ENCODE measurements around the gene TENM4. TPM values are rescaled to one million over a fixed set of nuclear protein-coding genes. Genes with fewer than 3 reads are reported as not detected.

TENM4 gene
- polyA plus RNA-seq, 3 donors, result 0.31 to 1.7 TPM; not detected in 1

DNA sequence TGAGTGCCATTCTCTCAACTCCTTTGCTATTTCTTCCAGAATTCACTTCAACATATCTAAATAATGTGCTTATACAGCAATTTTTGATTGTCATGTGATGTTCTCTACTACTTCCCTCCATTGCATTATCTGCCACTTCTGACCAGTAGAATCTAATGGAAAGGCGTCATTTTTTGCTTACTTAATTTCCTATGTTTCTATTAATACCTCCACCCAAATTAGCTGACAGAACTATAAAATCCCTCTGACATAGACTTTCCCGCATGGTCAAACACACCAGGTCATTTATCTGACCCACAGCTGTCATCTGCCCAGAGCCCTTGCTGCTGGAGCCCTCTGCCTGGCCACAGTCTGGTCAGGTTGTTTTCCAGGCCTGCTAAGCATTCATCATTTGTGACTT lies 607.6 kb downstream of the TENM4 start:
- H3K79me2 ChIP-seq (ENCODE audit: insufficient read depth, low read length), result no peaks in the 10 kb centered on the region
- Mint-ChIP-seq H3K9me3 (peaks cover 0 to 1% (median 0%) of the 10 kb centered on the region in 7 donors), H3K27ac (peak overlapping the region in 6 of 7 donors; percentile 3 to 91 (median 54)), H3K4me1 (peaks cover 20% of the 10 kb centered on the region), H3K27me3 (ENCODE audit: low read depth in 3 of 3) (peaks cover 0 to 4% (median 3%) of the 10 kb centered on the region in 3 donors), H3K36me3 (peaks cover 0 to 6% of the 10 kb centered on the region in 2 donors), H3K4me3 (peak overlapping the region in 1 of 2 donors; percentile 71)
- H2AFZ ChIP-seq (ENCODE audit: insufficient read depth, low read depth, low read length, poor library complexity, severe bottlenecking), result no peak overlapping the region
- H3K9ac ChIP-seq (ENCODE audit: insufficient read depth, low read length, poor library complexity, severe bottlenecking), result no peak overlapping the region
- H3K27ac ChIP-seq (ENCODE audit: low read depth in 1 of 2, low read length in 2 of 2), result peak overlapping the region in 1 of 2 donors; percentile 23
- no peak overlapping the region for H3K4me3 ChIP-seq (replicated peaks in 1 of 3; ENCODE audit: low read depth in 2 of 3, low read length in 3 of 3)
- no peaks in the 10 kb centered on the region for H3K36me3 ChIP-seq (replicated peaks in 1 of 2; ENCODE audit: control insufficient read depth in 1 of 2, insufficient read depth in 2 of 2, low read length in 2 of 2)
- no peak overlapping the region for H3K4me2 ChIP-seq (replicated peaks; ENCODE audit: extremely low read depth, low read length, poor library complexity, severe bottlenecking)
- peaks cover 28 to 35% of the 10 kb centered on the region in 2 donors for H3K4me1 ChIP-seq (ENCODE audit: control insufficient read depth in 1 of 2, insufficient read depth in 2 of 2, low read length in 2 of 2)
- intact Hi-C loops (cut with micrococcal nuclease), result no loop called here
- H3K9me3 ChIP-seq (replicated peaks in 1 of 2; ENCODE audit: control insufficient read depth in 1 of 2, insufficient read depth in 1 of 2, low read length in 2 of 2), result no peaks in the 10 kb centered on the region
- TF ChIP-seq CTCF (IDR thresholded peaks at IDR 0.05), result no peak
- peaks cover 0 to 2% of the 10 kb centered on the region in 2 donors for H3K27me3 ChIP-seq (ENCODE audit: control insufficient read depth in 2 of 2, insufficient read depth in 2 of 2, low read length in 2 of 2)
- WGBS (ENCODE audit: insufficient coverage), result 26% methylated on average over 2 of the region's 2 CpGs
- H4K20me1 ChIP-seq (ENCODE audit: insufficient read depth, low read length), result no peaks in the 10 kb centered on the region
- DNase-seq, result peak in 2 of 3 donors; percentile 37 to 43

DNA sequence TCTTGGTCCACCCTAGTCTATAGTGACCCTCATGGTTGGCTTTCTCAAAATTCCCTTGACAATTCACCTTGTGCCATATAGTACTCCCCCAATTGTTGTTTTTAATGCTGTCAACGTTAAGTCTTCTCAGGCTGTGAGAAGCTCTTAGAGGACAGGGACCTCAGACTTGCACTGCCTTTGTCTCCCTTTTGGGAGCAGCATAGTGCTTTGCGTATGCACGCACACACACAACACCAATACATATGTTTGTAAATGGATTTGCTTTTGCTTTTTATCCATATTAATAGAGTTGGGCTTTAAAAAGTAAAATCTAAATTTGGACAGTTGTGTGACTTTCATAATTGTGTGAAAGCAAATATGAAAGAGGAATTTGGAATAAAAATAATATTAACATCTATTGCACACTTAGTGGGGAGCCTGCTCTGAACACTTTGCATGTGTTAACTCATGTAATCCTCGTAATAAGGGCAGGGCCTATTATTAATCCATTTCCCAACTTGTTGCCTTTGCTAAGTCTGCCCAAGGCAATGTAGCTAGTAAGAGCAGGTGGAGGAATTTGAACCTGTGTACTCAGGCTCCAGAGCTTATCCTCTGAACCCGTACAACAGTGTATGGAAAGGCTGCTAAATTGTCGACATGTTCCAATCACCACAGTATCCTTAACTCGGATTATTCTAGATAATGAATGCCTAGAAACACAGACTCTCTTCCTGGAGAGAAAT lies 608.4 kb downstream of the TENM4 start:
- no peak overlapping the region for H3K4me3 ChIP-seq (replicated peaks in 1 of 3; ENCODE audit: low read depth in 2 of 3, low read length in 3 of 3)
- no peak overlapping the region for H3K4me3 Mint-ChIP-seq
- peaks cover 0 to 1% (median 0%) of the 10 kb centered on the region in 7 donors for H3K9me3 Mint-ChIP-seq
- intact Hi-C loops (cut with micrococcal nuclease), result no loop called here
- H3K27ac ChIP-seq (ENCODE audit: low read depth in 1 of 2, low read length in 2 of 2), result no peak overlapping the region
- H3K79me2 ChIP-seq (ENCODE audit: insufficient read depth, low read length), result no peaks in the 10 kb centered on the region
- peak overlapping the region in 3 of 7 donors; percentile 31 to 91 (median 63) for H3K27ac Mint-ChIP-seq
- H2AFZ ChIP-seq (ENCODE audit: insufficient read depth, low read depth, low read length, poor library complexity, severe bottlenecking), result no peak overlapping the region
- H3K27me3 ChIP-seq (ENCODE audit: control insufficient read depth in 2 of 2, insufficient read depth in 2 of 2, low read length in 2 of 2), result peaks cover 0 to 2% of the 10 kb centered on the region in 2 donors
- H3K27me3 Mint-ChIP-seq (ENCODE audit: low read depth in 3 of 3), result peaks cover 0 to 4% (median 3%) of the 10 kb centered on the region in 3 donors
- no peak overlapping the region for H3K9ac ChIP-seq (ENCODE audit: insufficient read depth, low read length, poor library complexity, severe bottlenecking)
- H3K36me3 ChIP-seq (replicated peaks in 1 of 2; ENCODE audit: control insufficient read depth in 1 of 2, insufficient read depth in 2 of 2, low read length in 2 of 2), result no peaks in the 10 kb centered on the region
- H4K20me1 ChIP-seq (ENCODE audit: insufficient read depth, low read length), result no peaks in the 10 kb centered on the region
- DNase-seq, result no peak
- H3K9me3 ChIP-seq (replicated peaks in 1 of 2; ENCODE audit: control insufficient read depth in 1 of 2, insufficient read depth in 1 of 2, low read length in 2 of 2), result no peaks in the 10 kb centered on the region
- H3K4me1 ChIP-seq (ENCODE audit: control insufficient read depth in 1 of 2, insufficient read depth in 2 of 2, low read length in 2 of 2), result peaks cover 36 to 43% of the 10 kb centered on the region in 2 donors
- TF ChIP-seq CTCF (IDR thresholded peaks at IDR 0.05), result no peak
- peaks cover 26% of the 10 kb centered on the region for H3K4me1 Mint-ChIP-seq
- WGBS (ENCODE audit: insufficient coverage), result no CpG with 5 or more reads among the region's 7 CpGs
- peaks cover 0 to 6% of the 10 kb centered on the region in 2 donors for H3K36me3 Mint-ChIP-seq
- no peak overlapping the region for H3K4me2 ChIP-seq (replicated peaks; ENCODE audit: extremely low read depth, low read length, poor library complexity, severe bottlenecking)

Data from CD14-positive monocyte (primary cell).